PC-3 (cell line): Measurements from ENCODE around the gene TTC22.

Experiments used
- EZH2 ChIP-seq: fragments of 300-600 bp; sonication (generic); IDR thresholded peaks from one replicate; pipeline ENCODE4 v1.6.1; 2017; ENCODE audit warnings: antibody characterized with exemption, mild to moderate bottlenecking, low read length; ENCODE audit not compliant: unreplicated experiment
- EZH2phosphoT487 ChIP-seq: fragments of 300-600 bp; sonication (generic); IDR thresholded peaks from 2 replicates; pipeline ENCODE4 v1.6.1; 2018; ENCODE audit warnings: mild to moderate bottlenecking, antibody characterized with exemption, low read length, borderline replicate concordance
- TF ChIP-seq, protein P1 (sequence below): fragments of 300-600 bp; sonication (generic); conservative IDR thresholded peaks from 2 replicates; pipeline ENCODE4 v1.5.1; 2017; ENCODE audit warnings: antibody characterized with exemption, low read depth, mild to moderate bottlenecking, low read length

- TF ChIP-seq EZH2phosphoT487 (no peak), EZH2 (no peak)
- TF ChIP-seq, protein P1, sequence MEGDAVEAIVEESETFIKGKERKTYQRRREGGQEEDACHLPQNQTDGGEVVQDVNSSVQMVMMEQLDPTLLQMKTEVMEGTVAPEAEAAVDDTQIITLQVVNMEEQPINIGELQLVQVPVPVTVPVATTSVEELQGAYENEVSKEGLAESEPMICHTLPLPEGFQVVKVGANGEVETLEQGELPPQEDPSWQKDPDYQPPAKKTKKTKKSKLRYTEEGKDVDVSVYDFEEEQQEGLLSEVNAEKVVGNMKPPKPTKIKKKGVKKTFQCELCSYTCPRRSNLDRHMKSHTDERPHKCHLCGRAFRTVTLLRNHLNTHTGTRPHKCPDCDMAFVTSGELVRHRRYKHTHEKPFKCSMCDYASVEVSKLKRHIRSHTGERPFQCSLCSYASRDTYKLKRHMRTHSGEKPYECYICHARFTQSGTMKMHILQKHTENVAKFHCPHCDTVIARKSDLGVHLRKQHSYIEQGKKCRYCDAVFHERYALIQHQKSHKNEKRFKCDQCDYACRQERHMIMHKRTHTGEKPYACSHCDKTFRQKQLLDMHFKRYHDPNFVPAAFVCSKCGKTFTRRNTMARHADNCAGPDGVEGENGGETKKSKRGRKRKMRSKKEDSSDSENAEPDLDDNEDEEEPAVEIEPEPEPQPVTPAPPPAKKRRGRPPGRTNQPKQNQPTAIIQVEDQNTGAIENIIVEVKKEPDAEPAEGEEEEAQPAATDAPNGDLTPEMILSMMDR, result no peak
Observed at GRCh38 chr1:54764133-54764921, 36.8 kb downstream of the TTC22 start, which contains the start of gene PARS2.
